ENCODE data around the gene SAPCD2. TPM values are rescaled to one million over a fixed set of nuclear protein-coding genes. Genes with fewer than 3 reads are reported as not detected.
A peak's percentile ranks its signal among the peaks of the same experiment; 100 is the strongest.

Gene SAPCD2
- total RNA-seq, 6 experiments from 2014 or later: 0.05 to 0.43 (median 0.22) TPM; not detected in 1

DNA sequence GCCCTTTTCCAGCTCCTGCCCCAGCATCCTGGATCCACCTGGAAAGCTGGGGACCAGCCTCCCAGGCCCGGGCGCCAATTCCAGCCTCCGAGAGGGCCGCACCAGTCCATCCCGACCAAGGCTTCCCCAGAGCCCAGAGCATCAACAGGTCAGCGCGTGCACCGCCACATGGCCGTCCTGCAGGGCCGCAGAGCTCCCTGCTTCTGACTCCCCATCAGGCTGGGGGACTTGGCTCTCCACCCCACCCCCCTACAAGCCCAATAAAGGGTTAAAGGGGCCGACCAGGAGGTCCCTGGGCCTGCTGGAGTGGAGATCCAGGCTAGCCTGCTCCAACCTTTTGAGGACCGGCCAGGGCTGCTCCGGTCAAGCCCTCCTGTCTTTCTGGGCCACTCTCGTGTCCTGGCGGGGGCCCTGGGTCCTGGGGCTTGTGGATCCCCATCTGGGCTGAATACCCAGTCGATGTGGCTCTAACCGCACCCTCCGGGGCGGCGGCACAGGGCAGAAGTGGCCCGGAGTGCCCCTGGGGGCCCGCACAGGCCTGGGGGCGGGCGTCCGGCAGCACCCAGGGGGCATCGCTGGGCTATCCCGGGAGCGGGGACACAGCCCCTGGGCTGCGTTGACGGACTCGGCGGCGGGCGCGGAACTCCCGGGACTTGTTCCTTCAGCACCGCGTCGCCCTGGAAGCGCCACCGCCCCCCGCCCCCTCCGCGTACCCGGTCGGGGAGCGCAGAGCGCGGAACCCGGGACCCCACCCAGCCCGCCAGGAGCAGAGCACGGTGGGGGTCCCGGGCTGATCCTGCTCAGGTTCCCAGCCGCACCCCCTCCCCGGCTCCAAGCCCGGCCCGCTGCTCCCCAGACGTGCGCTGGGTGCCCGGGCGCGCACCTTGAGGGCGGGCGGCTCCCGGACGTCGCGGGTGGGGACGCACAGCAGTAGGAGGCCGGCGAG, 17.1 kb downstream of the SAPCD2 start:
- intact Hi-C loops (cut with DNase I): no loop called here

DNA sequence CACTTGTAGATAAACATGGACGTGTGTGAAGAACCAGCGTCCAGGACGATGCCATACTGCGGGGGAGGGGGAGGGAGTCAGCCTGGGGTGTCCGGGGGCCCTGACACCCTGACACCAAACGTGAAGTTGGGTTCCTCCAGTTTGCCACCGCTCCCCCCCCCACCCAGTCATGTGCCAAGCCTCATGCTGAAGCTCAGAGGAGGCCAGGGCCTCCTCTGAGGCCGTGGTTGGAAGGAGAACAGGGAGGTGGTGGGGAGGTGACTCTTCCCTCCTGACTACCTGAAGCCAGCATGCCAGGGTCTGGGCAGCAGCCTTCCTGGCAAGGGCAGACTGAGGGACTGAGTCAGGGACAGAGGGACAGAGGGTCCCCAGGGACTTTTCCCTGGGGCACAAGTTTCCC, 18.1 kb downstream of the SAPCD2 start:
- peaks cover 0 to 10% of the 10 kb centered on the region in 2 donors for H3K27me3 ChIP-seq
- no peak overlapping the region for H3K4me3 ChIP-seq
- no peaks in the 10 kb centered on the region for H3K36me3 ChIP-seq
- H3K27ac ChIP-seq: no peak overlapping the region
- intact Hi-C loops (cut with DNase I): no loop called here
- no peaks in the 10 kb centered on the region for H3K9me3 ChIP-seq
- ATAC-seq (no peak), DNase-seq (no peak)
- peaks cover 2 to 27% (median 11%) of the 10 kb centered on the region in 4 donors for H3K4me1 ChIP-seq
- no peak for TF ChIP-seq POLR2A (IDR thresholded peaks at IDR 0.05)
- TF ChIP-seq, protein P1, sequence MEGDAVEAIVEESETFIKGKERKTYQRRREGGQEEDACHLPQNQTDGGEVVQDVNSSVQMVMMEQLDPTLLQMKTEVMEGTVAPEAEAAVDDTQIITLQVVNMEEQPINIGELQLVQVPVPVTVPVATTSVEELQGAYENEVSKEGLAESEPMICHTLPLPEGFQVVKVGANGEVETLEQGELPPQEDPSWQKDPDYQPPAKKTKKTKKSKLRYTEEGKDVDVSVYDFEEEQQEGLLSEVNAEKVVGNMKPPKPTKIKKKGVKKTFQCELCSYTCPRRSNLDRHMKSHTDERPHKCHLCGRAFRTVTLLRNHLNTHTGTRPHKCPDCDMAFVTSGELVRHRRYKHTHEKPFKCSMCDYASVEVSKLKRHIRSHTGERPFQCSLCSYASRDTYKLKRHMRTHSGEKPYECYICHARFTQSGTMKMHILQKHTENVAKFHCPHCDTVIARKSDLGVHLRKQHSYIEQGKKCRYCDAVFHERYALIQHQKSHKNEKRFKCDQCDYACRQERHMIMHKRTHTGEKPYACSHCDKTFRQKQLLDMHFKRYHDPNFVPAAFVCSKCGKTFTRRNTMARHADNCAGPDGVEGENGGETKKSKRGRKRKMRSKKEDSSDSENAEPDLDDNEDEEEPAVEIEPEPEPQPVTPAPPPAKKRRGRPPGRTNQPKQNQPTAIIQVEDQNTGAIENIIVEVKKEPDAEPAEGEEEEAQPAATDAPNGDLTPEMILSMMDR (IDR thresholded peaks at IDR 0.05): no peak
- WGBS (ENCODE audit: insufficient coverage, low coverage, low lambda C conversion rate, missing lambda C conversion rate): no CpG with 5 or more reads among the region's 8 CpGs

More for the DNA sequence above, 17.1 kb downstream of the SAPCD2 start:
- Histone ChIP-seq H3K4me1 (peaks cover 2 to 27% (median 11%) of the 10 kb centered on the region in 4 donors), H3K4me3 (peak overlapping the region; percentile 29 to 53 (median 51)), H3K27me3 (no peaks in the 10 kb centered on the region), H3K36me3 (no peaks in the 10 kb centered on the region), H3K27ac (no peak overlapping the region), H3K9me3 (no peaks in the 10 kb centered on the region)
- 40% methylated on average over 1 of the region's 71 CpGs for WGBS (ENCODE audit: insufficient coverage, low coverage, low lambda C conversion rate, missing lambda C conversion rate)
- ATAC-seq (no peak), DNase-seq (peak in 1 of 3 donors; percentile 27)
- TF ChIP-seq POLR2A (IDR thresholded peaks at IDR 0.05): no peak
- TF ChIP-seq, protein P1 (IDR thresholded peaks at IDR 0.05): no peak

DNA sequence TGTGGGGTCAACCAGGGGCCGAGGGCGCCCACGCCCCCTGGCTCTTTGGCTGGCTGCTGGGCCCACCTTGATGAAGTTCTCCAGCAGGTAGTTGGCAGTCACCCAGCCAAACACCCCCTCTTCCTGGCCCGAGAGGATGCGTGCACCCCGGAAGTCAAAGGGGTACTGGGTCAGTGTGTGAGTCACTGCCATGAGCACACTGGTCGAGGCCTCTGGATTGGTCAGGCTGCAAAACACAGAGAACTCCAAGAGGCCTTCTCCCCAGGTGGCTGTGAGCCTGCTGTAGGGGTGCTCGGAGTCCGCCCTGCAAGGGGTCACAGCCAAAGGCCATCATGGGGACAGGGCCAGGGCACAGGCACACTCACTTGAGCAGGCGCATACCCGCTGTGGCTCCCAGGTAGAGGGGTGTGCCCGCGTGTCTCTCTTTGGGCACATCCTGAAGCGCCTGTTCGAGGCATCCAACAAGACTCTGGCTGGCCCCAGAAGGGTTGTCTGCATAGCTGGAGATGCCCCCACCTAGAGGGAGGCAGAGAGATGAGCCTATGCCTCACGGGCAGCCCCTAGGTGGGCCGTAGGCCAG, 19.1 kb downstream of the SAPCD2 start:
- no peaks in the 10 kb centered on the region for H3K36me3 ChIP-seq
- no peak for TF ChIP-seq POLR2A (IDR thresholded peaks at IDR 0.05)
- TF ChIP-seq, protein P1 (IDR thresholded peaks at IDR 0.05): no peak
- intact Hi-C loops (cut with DNase I): no loop called here
- DNase-seq: no peak
- no peaks in the 10 kb centered on the region for H3K9me3 ChIP-seq
- no peak for ATAC-seq
- 95% methylated on average over 4 of the region's 17 CpGs for WGBS (ENCODE audit: insufficient coverage, low coverage, low lambda C conversion rate, missing lambda C conversion rate)
- H3K4me3 ChIP-seq: no peak overlapping the region
- peaks cover 2 to 29% (median 11%) of the 10 kb centered on the region in 4 donors for H3K4me1 ChIP-seq
- H3K27me3 ChIP-seq: peaks cover 0 to 18% of the 10 kb centered on the region in 2 donors
- no peak overlapping the region for H3K27ac ChIP-seq

DNA sequence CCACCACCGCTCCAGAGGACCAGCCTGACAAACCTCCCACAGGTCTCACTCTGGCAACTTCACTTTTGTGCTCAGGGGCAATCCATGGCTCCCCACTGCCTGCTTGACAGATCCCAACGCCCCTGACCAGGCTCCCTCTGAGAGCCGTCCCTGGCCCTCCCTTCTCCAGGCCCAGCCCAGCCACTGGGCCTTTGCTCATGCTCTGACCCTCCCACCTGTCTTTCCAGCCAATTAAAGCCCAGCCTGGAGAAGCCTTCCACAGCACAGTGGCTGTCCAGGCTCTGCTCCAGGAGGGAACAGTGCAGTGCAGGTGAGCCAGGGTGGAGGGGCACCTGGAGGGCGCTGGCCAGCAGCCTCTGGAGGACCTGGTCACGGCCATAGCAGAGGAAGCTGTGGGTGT, 19.8 kb downstream of the SAPCD2 start:
- Histone ChIP-seq H3K36me3 (no peaks in the 10 kb centered on the region), H3K27ac (no peak overlapping the region), H3K4me3 (no peak overlapping the region), H3K27me3 (peaks cover 0 to 23% of the 10 kb centered on the region in 2 donors), H3K9me3 (no peaks in the 10 kb centered on the region), H3K4me1 (peaks cover 0 to 28% (median 7%) of the 10 kb centered on the region in 4 donors)
- ATAC-seq (no peak), DNase-seq (no peak)
- WGBS (ENCODE audit: insufficient coverage, low coverage, low lambda C conversion rate, missing lambda C conversion rate): no CpG with 5 or more reads among the region's 5 CpGs
- TF ChIP-seq POLR2A (IDR thresholded peaks at IDR 0.05): no peak
- TF ChIP-seq, protein P1 (IDR thresholded peaks at IDR 0.05): no peak
- intact Hi-C loops (cut with DNase I): no loop called here

Measured in right lobe of liver (tissue), 6 donors.